ENCODE data around the gene OR2AP1. TPM values are rescaled to one million over a fixed set of nuclear protein-coding genes. Genes with fewer than 3 reads are reported as not detected.
"Not testable (repeated sequence)": the region's sequence is repeated elsewhere in the genome, so short reads cannot be mapped to it uniquely, and the experiment has no call there.

Gene OR2AP1
- total and polyA plus RNA-seq, 4 donors, result not detected

GRCh38 chr12:55582066-55582465 is 9.8 kb downstream of the OR2AP1 start:
- no peak for TF ChIP-seq SP1 (IDR thresholded peaks at IDR 0.05)
- TF ChIP-seq FOXA2 (IDR thresholded peaks at IDR 0.05), result no peak
- no peak for TF ChIP-seq REST (IDR thresholded peaks at IDR 0.05)
- no peak for TF ChIP-seq GABPA (IDR thresholded peaks at IDR 0.05 in 1 of 2, conservative IDR thresholded peaks at IDR 0.05 in 1 of 2)
- TF ChIP-seq ATF3 (IDR thresholded peaks at IDR 0.05), result no peak
- TF ChIP-seq TAF1 (conservative IDR thresholded peaks at IDR 0.05), result no peak
- TF ChIP-seq RAD21 (IDR thresholded peaks at IDR 0.05), result no peak
- no peak for TF ChIP-seq RXRA (IDR thresholded peaks at IDR 0.05)
- TF ChIP-seq CTCF (IDR thresholded peaks at IDR 0.05; ENCODE audit: low read depth, low read length, missing input control), result no peak
- TF ChIP-seq JUND (IDR thresholded peaks at IDR 0.05), result no peak
- TF ChIP-seq HNF4G (IDR thresholded peaks at IDR 0.05), result no peak
- no peak for TF ChIP-seq NR2F2 (IDR thresholded peaks at IDR 0.05)
- TF ChIP-seq MAX (IDR thresholded peaks at IDR 0.05), result no peak
- WGBS, result 96% methylated on average over 2 of the region's 2 CpGs

GRCh38 chr12:55585817-55586216 is 13.5 kb downstream of the OR2AP1 start:
- Histone ChIP-seq H3K9me3 (ENCODE audit: control insufficient read depth in 4 of 4, low read length in 3 of 4) (peaks cover 0 to 7% (median 1%) of the 10 kb centered on the region in 4 donors), H3K9ac (ENCODE audit: low read depth in 1 of 2, low read length in 2 of 2) (no peak overlapping the region), H3K27me3 (ENCODE audit: control insufficient read depth in 4 of 4, insufficient read depth in 4 of 4, low read length in 3 of 4) (peaks cover 0 to 5% (median 0%) of the 10 kb centered on the region in 4 donors), H3K36me3 (ENCODE audit: control insufficient read depth in 4 of 4, insufficient read depth in 3 of 4, low read depth in 1 of 4, low read length in 3 of 4) (no peaks in the 10 kb centered on the region), H3K4me1 (ENCODE audit: control insufficient read depth in 4 of 4, insufficient read depth in 4 of 4, low read length in 3 of 4) (no peaks in the 10 kb centered on the region), H3K4me3 (ENCODE audit: low read depth in 1 of 3, low read length in 3 of 3) (no peak overlapping the region), H3K27ac (ENCODE audit: low read depth in 1 of 2, low read length in 2 of 2) (no peak overlapping the region)
- no peak for DNase-seq (ENCODE audit: low spot score)
- 69% methylated on average over 2 of the region's 2 CpGs for WGBS
- TF ChIP-seq ZBTB33 (IDR thresholded peaks at IDR 0.05), result no peak
- TF ChIP-seq HNF4A (conservative IDR thresholded peaks at IDR 0.05), result no peak
- TF ChIP-seq YY1 (IDR thresholded peaks at IDR 0.05), result no peak
- no peak for TF ChIP-seq CTCF (IDR thresholded peaks at IDR 0.05; ENCODE audit: low read depth, low read length, missing input control)
- no peak for TF ChIP-seq RAD21 (IDR thresholded peaks at IDR 0.05)
- no peak for TF ChIP-seq ATF3 (IDR thresholded peaks at IDR 0.05)
- TF ChIP-seq RXRA (IDR thresholded peaks at IDR 0.05), result no peak
- TF ChIP-seq EGR1 (IDR thresholded peaks at IDR 0.05; ENCODE audit: low read depth in 2 of 2), result no peak

More at GRCh38 chr12:55582066-55582465, 9.8 kb downstream of the OR2AP1 start:
- no peaks in the 10 kb centered on the region for H3K4me1 ChIP-seq (ENCODE audit: control insufficient read depth in 4 of 4, insufficient read depth in 4 of 4, low read length in 3 of 4)
- no peak overlapping the region for H3K27ac ChIP-seq (ENCODE audit: low read depth in 1 of 2, low read length in 2 of 2)
- DNase-seq (ENCODE audit: low spot score), result no peak
- H3K27me3 ChIP-seq (ENCODE audit: control insufficient read depth in 4 of 4, insufficient read depth in 4 of 4, low read length in 3 of 4), result peaks cover 0 to 5% (median 0%) of the 10 kb centered on the region in 4 donors
- no peak overlapping the region for H3K4me3 ChIP-seq (ENCODE audit: low read depth in 1 of 3, low read length in 3 of 3)
- H3K9me3 ChIP-seq (ENCODE audit: control insufficient read depth in 4 of 4, low read length in 3 of 4), result peaks cover 0 to 4% (median 2%) of the 10 kb centered on the region in 4 donors
- no peak overlapping the region for H3K9ac ChIP-seq (ENCODE audit: low read depth in 1 of 2, low read length in 2 of 2)
- no peaks in the 10 kb centered on the region for H3K36me3 ChIP-seq (ENCODE audit: control insufficient read depth in 4 of 4, insufficient read depth in 3 of 4, low read depth in 1 of 4, low read length in 3 of 4)

GRCh38 chr12:55590152-55590551 is 17.9 kb downstream of the OR2AP1 start:
- not testable (repeated sequence) for H3K9me3 ChIP-seq (ENCODE audit: control insufficient read depth in 4 of 4, low read length in 3 of 4); H3K9ac ChIP-seq (ENCODE audit: low read depth in 1 of 2, low read length in 2 of 2); H3K4me3 ChIP-seq (ENCODE audit: low read depth in 1 of 3, low read length in 3 of 3); H3K27me3 ChIP-seq (ENCODE audit: control insufficient read depth in 4 of 4, insufficient read depth in 4 of 4, low read length in 3 of 4); H3K4me1 ChIP-seq (ENCODE audit: control insufficient read depth in 4 of 4, insufficient read depth in 4 of 4, low read length in 3 of 4); H3K36me3 ChIP-seq (ENCODE audit: control insufficient read depth in 4 of 4, insufficient read depth in 3 of 4, low read depth in 1 of 4, low read length in 3 of 4); H3K27ac ChIP-seq (ENCODE audit: low read depth in 1 of 2, low read length in 2 of 2); DNase-seq (ENCODE audit: low spot score)
- 66% methylated on average over 12 of the region's 12 CpGs for WGBS

Data from liver (tissue), 9 donors.